Vagina (tissue), 2 donors: ENCODE measurements around the gene KIAA1755.

Experiments used
- CTCF ChIP-seq, 3 experiments: fragments of 450-650 bp in 2 of 3; fragments of 200-600 bp in 1 of 3; sonication (generic) in 1 of 3; IDR thresholded peaks; one replicate each; pipeline ENCODE4 v1.5.1; 2017 to 2019; ENCODE audit warnings: antibody characterized with exemption in 3 of 3, mild to moderate bottlenecking in 2 of 3, moderate library complexity in 2 of 3
- POLR2A ChIP-seq, 2 donors: fragments of 450-650 bp; IDR thresholded peaks; one replicate each; pipeline ENCODE4 v1.6.1; 2017; ENCODE audit warnings: antibody characterized with exemption in 2 of 2, mild to moderate bottlenecking in 2 of 2, moderate library complexity in 2 of 2

GRCh38 chr20:38266426-38266825, 5.9 kb upstream of the KIAA1755 start:
- no peak for TF ChIP-seq CTCF (IDR thresholded peaks at IDR 0.05)
- no peak for TF ChIP-seq POLR2A (IDR thresholded peaks at IDR 0.05)
